Tibial artery (tissue), 4 donors: ENCODE measurements around the gene TCF15.

Experiments used
- DNase-seq, 2 donors: peaks; one replicate each; pipeline ENCODE4 v3.0.0-alpha.2; 2019
- H3K27ac ChIP-seq, 2 donors: fragments of 200-600 bp; sonication (generic) in 1 of 2; 1 replicate in 1 of 2; 2 replicates in 1 of 2; pipeline ENCODE4 v1.5.1; 2018 to 2019; ENCODE audit warnings: mild to moderate bottlenecking in 1 of 2
- H3K27me3 ChIP-seq, 2 donors: fragments of 200-600 bp; sonication (generic) in 1 of 2; one replicate each; pipeline versions ENCODE4 v1.5.1 to v1.6.0; 2016 to 2019
- H3K36me3 ChIP-seq, 3 donors: fragments of 200-600 bp; sonication (generic) in 2 of 3; one replicate each; pipeline ENCODE4 v1.5.1; 2016 to 2019; ENCODE audit warnings: mild to moderate bottlenecking in 2 of 3
- H3K4me1 ChIP-seq, 4 donors: fragments of 200-600 bp; sonication (generic) in 2 of 4; 1 replicate in 3 of 4; 2 replicates in 1 of 4; pipeline ENCODE4 v1.5.1; 2016 to 2019
- H3K4me3 ChIP-seq, 2 donors: fragments of 200-600 bp; sonication (generic) in 1 of 2; 1 replicate in 1 of 2; 2 replicates in 1 of 2; pipeline ENCODE4 v1.5.1; 2018 to 2019; ENCODE audit warnings: mild to moderate bottlenecking in 2 of 2
- H3K9me3 ChIP-seq, 3 donors: fragments of 200-600 bp; sonication (generic) in 1 of 3; one replicate each; pipeline ENCODE4 v1.5.1; 2016 to 2019
- CTCF ChIP-seq, 2 experiments: fragments of 200-600 bp in 1 of 2; fragments of 450-650 bp in 1 of 2; IDR thresholded peaks; one replicate each; pipeline ENCODE4 v1.5.1; 2017 to 2019; ENCODE audit warnings: antibody characterized with exemption in 2 of 2, mild to moderate bottlenecking in 1 of 2, moderate library complexity in 1 of 2
- intact Hi-C: fragments of 100-400 bp; cut with DNase I; formaldehyde crosslinking; loops from one replicate; pipeline ENCODE4 v1.15.0; 2023; ENCODE audit warnings: low total_unique reads

TCF15 gene

GRCh38 chr20:598133-598850, 11.8 kb downstream of the TCF15 start:
- Histone ChIP-seq H3K27ac (no peak overlapping the region), H3K4me1 (no peaks in the 10 kb centered on the region), H3K27me3 (peaks cover 0 to 16% of the 10 kb centered on the region in 2 donors), H3K4me3 (no peak overlapping the region), H3K36me3 (no peaks in the 10 kb centered on the region), H3K9me3 (no peaks in the 10 kb centered on the region)
- no peak for TF ChIP-seq CTCF (IDR thresholded peaks at IDR 0.05)
- intact Hi-C loops: no loop called here
- no peak for DNase-seq

- Histone ChIP-seq H3K27me3 (peaks cover 0 to 19% of the 10 kb centered on the region in 2 donors), H3K9me3 (no peaks in the 10 kb centered on the region), H3K36me3 (no peaks in the 10 kb centered on the region), H3K4me1 (no peaks in the 10 kb centered on the region), H3K4me3 (no peak overlapping the region), H3K27ac (no peak overlapping the region)
- intact Hi-C loops: no loop called here
- DNase-seq: no peak
- no peak for TF ChIP-seq CTCF (IDR thresholded peaks at IDR 0.05)
Observed at GRCh38 chr20:597560-597959, 12.5 kb downstream of the TCF15 start.

GRCh38 chr20:595330-596308, 14.5 kb downstream of the TCF15 start:
- TF ChIP-seq CTCF (IDR thresholded peaks at IDR 0.05): no peak
- H3K4me3 ChIP-seq: no peak overlapping the region
- no peak overlapping the region for H3K27ac ChIP-seq
- H3K4me1 ChIP-seq: no peaks in the 10 kb centered on the region
- H3K9me3 ChIP-seq: no peaks in the 10 kb centered on the region
- no peaks in the 10 kb centered on the region for H3K36me3 ChIP-seq
- DNase-seq: no peak
- H3K27me3 ChIP-seq: peaks cover 0 to 20% of the 10 kb centered on the region in 2 donors
- intact Hi-C loops: no loop called here

GRCh38 chr20:592506-592905, 17.6 kb downstream of the TCF15 start:
- no peak for TF ChIP-seq CTCF (IDR thresholded peaks at IDR 0.05)
- H3K4me1 ChIP-seq: peaks cover 0 to 14% (median 0%) of the 10 kb centered on the region in 4 donors
- intact Hi-C loops: no loop called here
- H3K27me3 ChIP-seq: peaks cover 0 to 18% of the 10 kb centered on the region in 2 donors
- no peak overlapping the region for H3K4me3 ChIP-seq
- no peaks in the 10 kb centered on the region for H3K36me3 ChIP-seq
- H3K9me3 ChIP-seq: no peaks in the 10 kb centered on the region
- H3K27ac ChIP-seq: no peak overlapping the region
- no peak for DNase-seq

GRCh38 chr20:591941-592340, 18.2 kb downstream of the TCF15 start:
- Histone ChIP-seq H3K27ac (no peak overlapping the region), H3K36me3 (no peaks in the 10 kb centered on the region), H3K4me1 (peaks cover 0 to 14% (median 0%) of the 10 kb centered on the region in 4 donors), H3K9me3 (no peaks in the 10 kb centered on the region), H3K27me3 (peaks cover 0 to 16% of the 10 kb centered on the region in 2 donors), H3K4me3 (no peak overlapping the region)
- TF ChIP-seq CTCF (IDR thresholded peaks at IDR 0.05): no peak
- DNase-seq: no peak
- intact Hi-C loops: no loop called here
